ENCODE results near the gene BOLL. TPM values are rescaled to one million over a fixed set of nuclear protein-coding genes. Genes with fewer than 3 reads are reported as not detected.

The BOLL gene
- total and polyA plus RNA-seq, 7 experiments from 2014 or later: 0.08 TPM; not detected in 6

- ChIA-PET CTCF (interaction anchor here (0.9 to 2.4 kb wide), 3 partner anchors 9 to 593 kb away, joined by 3 to 11 read pairs (median 7); no protein-coding TSS in a partner anchor), POLR2A (no interaction called here)
- ATAC-seq: no peak
- Histone ChIP-seq H3K4me3 (ENCODE audit: low read length) (peak overlapping the region; percentile 93), H3K9me3 (ENCODE audit: control insufficient read depth in 2 of 3, low read length in 3 of 3) (no peaks in the 10 kb centered on the region), H3K4me1 (ENCODE audit: control insufficient read depth in 2 of 2, insufficient read depth in 2 of 2, low read length in 2 of 2) (peaks cover 29 to 32% of the 10 kb centered on the region in 2 donors), H3K27me3 (ENCODE audit: control insufficient read depth in 2 of 2, insufficient read depth in 2 of 2, low read length in 2 of 2) (no peaks in the 10 kb centered on the region), H3K27ac (ENCODE audit: low read depth, low read length) (peak overlapping the region; percentile 81), H3K36me3 (ENCODE audit: control insufficient read depth in 2 of 3, insufficient read depth in 3 of 3, low read length in 3 of 3) (peaks cover 0 to 12% (median 4%) of the 10 kb centered on the region in 3 experiments)
- peak overlapping the region in 3 of 9 donors; percentile 12 to 97 (median 14) for H3K27ac Mint-ChIP-seq
- H3K9me3 Mint-ChIP-seq: peaks cover 0 to 2% (median 0%) of the 10 kb centered on the region in 11 donors
- peaks cover 38 to 64% (median 54%) of the 10 kb centered on the region in 7 donors for H3K4me1 Mint-ChIP-seq
- peak overlapping the region; percentile 78 to 96 (median 94) for H3K4me3 Mint-ChIP-seq
- intact Hi-C loops (cut with micrococcal nuclease): loop anchor here (1.0 to 10.0 kb wide), 9 partner anchors 70 to 1640 kb away; partner anchors contain the start of gene DNAH7 (in 1 of the 2)
- no peak for DNase-seq
- peaks cover 0 to 7% (median 0%) of the 10 kb centered on the region in 5 donors for H3K27me3 Mint-ChIP-seq
- peaks cover 4 to 18% (median 12%) of the 10 kb centered on the region in 5 donors for H3K36me3 Mint-ChIP-seq
These were observed 78.3 kb downstream of the BOLL start for GRCh38 chr2:197706839-197707207.

DNA sequence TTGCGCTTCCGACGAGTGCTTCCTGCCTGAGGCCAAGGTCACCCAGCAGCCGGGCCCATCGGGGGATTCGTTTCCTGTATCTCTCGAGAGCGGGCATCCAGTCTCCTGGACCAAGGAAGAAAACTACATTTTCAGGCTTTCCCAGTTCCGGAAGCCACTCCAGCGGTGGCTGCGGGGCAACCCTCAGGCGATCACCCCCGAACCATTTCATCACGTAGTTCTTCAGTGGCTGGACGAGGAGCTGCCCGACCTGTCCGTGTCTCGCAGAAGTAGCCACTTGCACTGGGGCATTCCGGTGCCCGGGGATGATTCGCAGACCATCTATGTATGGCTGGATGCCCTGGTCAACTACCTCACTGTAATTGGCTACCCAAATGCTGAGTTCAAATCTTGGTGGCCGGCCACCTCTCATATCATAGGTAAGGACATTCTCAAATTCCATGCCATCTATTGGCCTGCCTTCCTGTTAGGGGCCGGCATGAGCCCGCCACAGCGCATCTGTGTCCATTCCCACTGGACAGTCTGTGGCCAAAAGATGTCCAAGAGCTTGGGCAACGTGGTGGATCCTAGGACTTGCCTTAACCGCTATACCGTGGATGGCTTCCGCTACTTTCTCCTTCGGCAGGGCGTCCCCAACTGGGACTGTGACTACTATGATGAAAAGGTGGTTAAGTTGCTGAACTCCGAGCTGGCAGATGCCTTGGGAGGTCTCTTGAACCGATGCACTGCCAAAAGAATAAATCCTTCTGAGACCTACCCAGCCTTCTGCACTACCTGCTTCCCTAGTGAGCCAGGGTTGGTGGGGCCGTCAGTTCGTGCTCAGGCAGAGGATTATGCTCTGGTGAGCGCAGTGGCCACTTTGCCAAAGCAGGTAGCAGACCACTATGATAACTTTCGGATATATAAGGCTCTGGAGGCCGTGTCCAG is 78.9 kb downstream of the BOLL start:
- H3K4me3 ChIP-seq (ENCODE audit: low read length): peak overlapping the region; percentile 93
- H3K4me3 Mint-ChIP-seq: peak overlapping the region; percentile 78 to 96 (median 94)
- ChIA-PET CTCF (interaction anchor here (0.9 to 2.4 kb wide), 4 partner anchors 10 to 593 kb away, joined by 3 to 11 read pairs (median 6); no protein-coding TSS in a partner anchor), POLR2A (interaction anchor here (0.6 to 2.8 kb wide), 4 partner anchors 8 to 191 kb away, joined by 3 to 12 read pairs (median 4); partner anchors contain the start of gene MOB4)
- H3K36me3 Mint-ChIP-seq: peaks cover under 1 to 15% (median 10%) of the 10 kb centered on the region in 5 donors
- peaks cover 36 to 60% (median 51%) of the 10 kb centered on the region in 7 donors for H3K4me1 Mint-ChIP-seq
- DNase-seq: peak in 4 of 9 donors; percentile 2 to 25 (median 5)
- H3K4me1 ChIP-seq (ENCODE audit: control insufficient read depth in 2 of 2, insufficient read depth in 2 of 2, low read length in 2 of 2): peaks cover 29 to 32% of the 10 kb centered on the region in 2 donors
- no peaks in the 10 kb centered on the region for H3K27me3 ChIP-seq (ENCODE audit: control insufficient read depth in 2 of 2, insufficient read depth in 2 of 2, low read length in 2 of 2)
- H3K36me3 ChIP-seq (ENCODE audit: control insufficient read depth in 2 of 3, insufficient read depth in 3 of 3, low read length in 3 of 3): peaks cover 0 to 12% (median 4%) of the 10 kb centered on the region in 3 experiments
- peak overlapping the region; percentile 86 to 97 (median 93) for H3K27ac Mint-ChIP-seq
- H3K27me3 Mint-ChIP-seq: peaks cover 0 to 7% (median under 1%) of the 10 kb centered on the region in 5 donors
- intact Hi-C loops (cut with micrococcal nuclease): loop anchor here (1.0 to 10.0 kb wide), 17 partner anchors 98 to 1754 kb away; partner anchors contain the start of genes CCDC150 (in 2 of the 2), COQ10B (in 2 of the 2), HSPE1 (in 2 of the 2) and MOB4 (in 2 of the 2)
- H3K9me3 ChIP-seq (ENCODE audit: control insufficient read depth in 2 of 3, low read length in 3 of 3): no peaks in the 10 kb centered on the region
- ATAC-seq: no peak
- peaks cover 0 to 2% (median 0%) of the 10 kb centered on the region in 11 donors for H3K9me3 Mint-ChIP-seq
- peak overlapping the region; percentile 81 for H3K27ac ChIP-seq (ENCODE audit: low read depth, low read length)

GRCh38 chr2:197705121-197705911 is 79.8 kb downstream of the BOLL start, which contains the start of gene MARS2:
Gene MARS2 (plus strand): TSS chr2:197705369. CDS start chr2:197705406, 37 bp downstream.
- peak within 1 kb of the TSS; percentile 87 for H3K27ac ChIP-seq (ENCODE audit: low read depth, low read length)
- peak within 1 kb of the TSS; percentile 78 to 96 (median 94) for H3K4me3 Mint-ChIP-seq
- peak within 1 kb of the TSS; percentile 93 for H3K4me3 ChIP-seq (ENCODE audit: low read length)
- H3K27me3 Mint-ChIP-seq: peaks cover 0 to 13% (median 7%) of the 10 kb centered on the region in 5 donors
- CTCF ChIA-PET: interaction anchor here (0.8 to 0.9 kb wide), 2 partner anchors 210 to 592 kb away, joined by 3 to 5 read pairs; no protein-coding TSS in a partner anchor
- peaks cover 0 to 18% (median 10%) of the 10 kb centered on the region in 5 donors for H3K36me3 Mint-ChIP-seq
- ATAC-seq: peak; percentile 92
- H3K27ac Mint-ChIP-seq: peak within 1 kb of the TSS; percentile 88 to 99 (median 97)
- intact Hi-C loops (cut with micrococcal nuclease): loop anchor here (1.0 to 10.0 kb wide), 17 partner anchors 99 to 1755 kb away; partner anchors contain the start of genes CCDC150 (in 2 of the 2), COQ10B (in 2 of the 2), HSPE1 (in 2 of the 2) and MOB4 (in 2 of the 2)
- DNase-seq: peak; percentile 89 to 95 (median 93)
- POLR2A ChIA-PET: interaction anchor here (0.8 to 2.8 kb wide), 9 partner anchors 9 to 906 kb away, joined by 3 to 12 read pairs (median 5); partner anchors contain the start of genes COQ10B, HSPD1, HSPE1 and MOB4
- peaks cover 29 to 32% of the 10 kb centered on the region in 2 donors for H3K4me1 ChIP-seq (ENCODE audit: control insufficient read depth in 2 of 2, insufficient read depth in 2 of 2, low read length in 2 of 2)
- H3K9me3 Mint-ChIP-seq: peaks cover 0 to 5% (median 0%) of the 10 kb centered on the region in 11 donors
- H3K27me3 ChIP-seq (ENCODE audit: control insufficient read depth in 2 of 2, insufficient read depth in 2 of 2, low read length in 2 of 2): no peaks in the 10 kb centered on the region
- H3K4me1 Mint-ChIP-seq: peaks cover 33 to 56% (median 48%) of the 10 kb centered on the region in 7 donors
- no peaks in the 10 kb centered on the region for H3K9me3 ChIP-seq (ENCODE audit: control insufficient read depth in 2 of 3, low read length in 3 of 3)
- peaks cover 0 to 12% (median 3%) of the 10 kb centered on the region in 3 experiments for H3K36me3 ChIP-seq (ENCODE audit: control insufficient read depth in 2 of 3, insufficient read depth in 3 of 3, low read length in 3 of 3)

- Histone ChIP-seq H3K36me3 (ENCODE audit: control insufficient read depth in 2 of 3, insufficient read depth in 3 of 3, low read length in 3 of 3) (peaks cover 0 to 12% (median 0%) of the 10 kb centered on the region in 3 experiments), H3K4me1 (ENCODE audit: control insufficient read depth in 2 of 2, insufficient read depth in 2 of 2, low read length in 2 of 2) (peaks cover 29 to 32% of the 10 kb centered on the region in 2 donors), H3K4me3 (ENCODE audit: low read length) (peak overlapping the region; percentile 61), H3K27ac (ENCODE audit: low read depth, low read length) (peak overlapping the region; percentile 87), H3K27me3 (ENCODE audit: control insufficient read depth in 2 of 2, insufficient read depth in 2 of 2, low read length in 2 of 2) (no peaks in the 10 kb centered on the region), H3K9me3 (ENCODE audit: control insufficient read depth in 2 of 3, low read length in 3 of 3) (no peaks in the 10 kb centered on the region)
- intact Hi-C loops (cut with micrococcal nuclease): loop anchor here (1.0 to 10.0 kb wide), 17 partner anchors 100 to 1756 kb away; partner anchors contain the start of genes CCDC150 (in 2 of the 2), COQ10B (in 2 of the 2), HSPE1 (in 2 of the 2) and MOB4 (in 2 of the 2)
- Mint-ChIP-seq H3K36me3 (peaks cover 0 to 15% (median 8%) of the 10 kb centered on the region in 5 donors), H3K27me3 (peaks cover 0 to 13% (median 7%) of the 10 kb centered on the region in 5 donors), H3K4me1 (peaks cover 28 to 48% (median 41%) of the 10 kb centered on the region in 7 donors), H3K4me3 (peak overlapping the region; percentile 78 to 96 (median 90)), H3K9me3 (peaks cover 0 to 5% (median 0%) of the 10 kb centered on the region in 11 donors), H3K27ac (peak overlapping the region; percentile 83 to 99 (median 97))
- ATAC-seq (peak; percentile 61), DNase-seq (peak in 1 of 9 donors; percentile 11)
- CTCF ChIA-PET: interaction anchor here (0.8 to 0.9 kb wide), 2 partner anchors 209 to 592 kb away, joined by 3 to 5 read pairs; no protein-coding TSS in a partner anchor
- POLR2A ChIA-PET: interaction anchor here (0.8 to 2.8 kb wide), 9 partner anchors 10 to 906 kb away, joined by 3 to 12 read pairs (median 5); partner anchors contain the start of genes COQ10B, HSPD1, HSPE1 and MOB4
These were observed 80.5 kb downstream of the BOLL start for GRCh38 chr2:197704434-197705120.

DNA sequence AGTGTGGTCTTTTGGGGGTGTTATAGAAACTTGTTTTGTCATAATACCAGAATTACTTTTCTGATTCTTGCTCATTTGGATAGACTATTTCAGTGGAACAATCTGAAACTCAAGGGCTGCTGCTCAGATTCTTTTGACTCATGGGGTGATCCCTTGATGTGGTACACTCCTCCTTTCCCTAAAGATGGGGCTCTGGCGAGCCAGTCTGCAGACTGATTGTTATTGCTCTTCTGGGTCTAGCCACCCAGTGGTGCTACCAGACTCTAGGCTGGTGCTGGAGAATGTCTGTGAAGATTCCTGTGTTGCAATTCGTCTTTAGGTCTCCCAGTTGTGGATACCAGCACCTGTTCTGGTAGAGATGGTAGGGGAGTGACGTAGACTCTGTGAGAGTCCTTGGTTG is 84.2 kb downstream of the BOLL start:
- Histone ChIP-seq H3K36me3 (ENCODE audit: control insufficient read depth in 2 of 3, insufficient read depth in 3 of 3, low read length in 3 of 3) (peaks cover 0 to 6% (median 0%) of the 10 kb centered on the region in 3 experiments), H3K4me1 (ENCODE audit: control insufficient read depth in 2 of 2, insufficient read depth in 2 of 2, low read length in 2 of 2) (peaks cover 2 to 4% of the 10 kb centered on the region in 2 donors), H3K9me3 (ENCODE audit: control insufficient read depth in 2 of 3, low read length in 3 of 3) (no peaks in the 10 kb centered on the region), H3K4me3 (ENCODE audit: low read length) (no peak overlapping the region), H3K27ac (ENCODE audit: low read depth, low read length) (no peak overlapping the region), H3K27me3 (ENCODE audit: control insufficient read depth in 2 of 2, insufficient read depth in 2 of 2, low read length in 2 of 2) (no peaks in the 10 kb centered on the region)
- POLR2A ChIA-PET: no interaction called here
- peaks cover 0 to 8% (median 4%) of the 10 kb centered on the region in 5 donors for H3K36me3 Mint-ChIP-seq
- no peak overlapping the region for H3K4me3 Mint-ChIP-seq
- CTCF ChIA-PET: interaction anchor here (0.7 kb wide), 1 partner anchor 8 kb away, joined by 3 read pairs; no protein-coding TSS in a partner anchor
- H3K9me3 Mint-ChIP-seq: peaks cover 0 to 7% (median 3%) of the 10 kb centered on the region in 11 donors
- intact Hi-C loops (cut with micrococcal nuclease): loop anchor here (10.0 kb wide), 3 partner anchors 164 to 1466 kb away; no protein-coding TSS in a partner anchor
- H3K27ac Mint-ChIP-seq: no peak overlapping the region
- ATAC-seq (no peak), DNase-seq (no peak)
- H3K27me3 Mint-ChIP-seq: peaks cover 0 to 21% (median 7%) of the 10 kb centered on the region in 5 donors
- peaks cover 5 to 17% (median 13%) of the 10 kb centered on the region in 7 donors for H3K4me1 Mint-ChIP-seq

Data from naive thymus-derived CD4-positive, alpha-beta T cell (primary cell).